ENCODE results near the gene TMPRSS15.

GRCh38 chr21:18265944-18266343, 137.6 kb downstream of the TMPRSS15 start:
- TF ChIP-seq CTCF (IDR thresholded peaks at IDR 0.05) (no peak), POLR2A (IDR thresholded peaks at IDR 0.05) (no peak)
